Tibial nerve (tissue), 4 donors: ENCODE results near the gene AKNA.

Source experiments
- EP300 ChIP-seq, 2 donors: sonication (generic); formaldehyde crosslinking; IDR thresholded peaks; one replicate each; pipeline ENCODE4 v1.6.1; 2017; ENCODE audit warnings: antibody characterized with exemption in 2 of 2, mild to moderate bottlenecking in 1 of 2
- TF ChIP-seq, protein P1 (sequence below), 5 experiments: fragments of 200-600 bp in 3 of 5; fragments of 450-650 bp in 2 of 5; sonication (generic) in 3 of 5; IDR thresholded peaks; one replicate each; pipeline ENCODE4 v1.5.1; 2016 to 2019; ENCODE audit warnings: antibody characterized with exemption in 5 of 5, mild to moderate bottlenecking in 3 of 5, moderate library complexity in 2 of 5

DNA sequence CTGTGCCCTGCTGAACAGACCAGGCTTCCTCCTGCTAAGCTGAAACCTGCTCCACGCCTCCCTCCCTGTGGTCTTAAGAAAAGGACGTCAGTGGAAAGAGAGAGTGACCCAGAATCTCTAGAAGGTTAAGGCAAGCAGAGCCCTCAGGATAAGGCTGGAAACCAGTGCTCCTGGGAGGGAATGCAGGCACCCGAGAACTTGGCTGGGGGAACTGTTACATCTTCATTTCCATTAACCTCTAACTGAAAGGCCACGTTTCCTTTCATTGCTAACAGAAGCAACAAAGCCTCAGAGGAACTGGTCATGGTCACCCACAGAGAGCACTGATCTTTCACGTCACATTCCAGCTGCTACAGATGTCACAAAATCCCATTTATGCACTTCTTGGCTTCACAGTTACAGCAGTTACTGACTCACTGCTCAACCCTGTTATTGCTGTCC lies 26.1 kb upstream of the AKNA start:
- TF ChIP-seq, protein P1, sequence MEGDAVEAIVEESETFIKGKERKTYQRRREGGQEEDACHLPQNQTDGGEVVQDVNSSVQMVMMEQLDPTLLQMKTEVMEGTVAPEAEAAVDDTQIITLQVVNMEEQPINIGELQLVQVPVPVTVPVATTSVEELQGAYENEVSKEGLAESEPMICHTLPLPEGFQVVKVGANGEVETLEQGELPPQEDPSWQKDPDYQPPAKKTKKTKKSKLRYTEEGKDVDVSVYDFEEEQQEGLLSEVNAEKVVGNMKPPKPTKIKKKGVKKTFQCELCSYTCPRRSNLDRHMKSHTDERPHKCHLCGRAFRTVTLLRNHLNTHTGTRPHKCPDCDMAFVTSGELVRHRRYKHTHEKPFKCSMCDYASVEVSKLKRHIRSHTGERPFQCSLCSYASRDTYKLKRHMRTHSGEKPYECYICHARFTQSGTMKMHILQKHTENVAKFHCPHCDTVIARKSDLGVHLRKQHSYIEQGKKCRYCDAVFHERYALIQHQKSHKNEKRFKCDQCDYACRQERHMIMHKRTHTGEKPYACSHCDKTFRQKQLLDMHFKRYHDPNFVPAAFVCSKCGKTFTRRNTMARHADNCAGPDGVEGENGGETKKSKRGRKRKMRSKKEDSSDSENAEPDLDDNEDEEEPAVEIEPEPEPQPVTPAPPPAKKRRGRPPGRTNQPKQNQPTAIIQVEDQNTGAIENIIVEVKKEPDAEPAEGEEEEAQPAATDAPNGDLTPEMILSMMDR (IDR thresholded peaks at IDR 0.05), result no peak
- TF ChIP-seq EP300 (IDR thresholded peaks at IDR 0.05), result peak in 1 of 2 donors; percentile 12
